Sigmoid colon (tissue), 3 donors: ENCODE results near the gene KIF26A.

Source experiments
- POLR2A ChIP-seq, 2 donors: fragments of 450-650 bp; IDR thresholded peaks; one replicate each; pipeline ENCODE4 v1.6.1; 2016; ENCODE audit warnings: antibody characterized with exemption in 2 of 2, mild to moderate bottlenecking in 2 of 2, moderate library complexity in 2 of 2
- TF ChIP-seq, protein P1 (sequence below), 4 experiments: fragments of 450-650 bp in 3 of 4; fragments of 200-600 bp in 1 of 4; IDR thresholded peaks; one replicate each; pipeline ENCODE4 v1.5.1; 2016 to 2019; ENCODE audit warnings: antibody characterized with exemption in 4 of 4, mild to moderate bottlenecking in 3 of 4, moderate library complexity in 2 of 4

- no peak for TF ChIP-seq POLR2A (IDR thresholded peaks at IDR 0.05)
- TF ChIP-seq, protein P1, sequence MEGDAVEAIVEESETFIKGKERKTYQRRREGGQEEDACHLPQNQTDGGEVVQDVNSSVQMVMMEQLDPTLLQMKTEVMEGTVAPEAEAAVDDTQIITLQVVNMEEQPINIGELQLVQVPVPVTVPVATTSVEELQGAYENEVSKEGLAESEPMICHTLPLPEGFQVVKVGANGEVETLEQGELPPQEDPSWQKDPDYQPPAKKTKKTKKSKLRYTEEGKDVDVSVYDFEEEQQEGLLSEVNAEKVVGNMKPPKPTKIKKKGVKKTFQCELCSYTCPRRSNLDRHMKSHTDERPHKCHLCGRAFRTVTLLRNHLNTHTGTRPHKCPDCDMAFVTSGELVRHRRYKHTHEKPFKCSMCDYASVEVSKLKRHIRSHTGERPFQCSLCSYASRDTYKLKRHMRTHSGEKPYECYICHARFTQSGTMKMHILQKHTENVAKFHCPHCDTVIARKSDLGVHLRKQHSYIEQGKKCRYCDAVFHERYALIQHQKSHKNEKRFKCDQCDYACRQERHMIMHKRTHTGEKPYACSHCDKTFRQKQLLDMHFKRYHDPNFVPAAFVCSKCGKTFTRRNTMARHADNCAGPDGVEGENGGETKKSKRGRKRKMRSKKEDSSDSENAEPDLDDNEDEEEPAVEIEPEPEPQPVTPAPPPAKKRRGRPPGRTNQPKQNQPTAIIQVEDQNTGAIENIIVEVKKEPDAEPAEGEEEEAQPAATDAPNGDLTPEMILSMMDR (IDR thresholded peaks at IDR 0.05), result no peak
Measured at GRCh38 chr14:104138098-104138717, at the start of gene KIF26A.
